HepG2 (cell line): ENCODE data around the gene MEAK7. TPM values are rescaled to one million over a fixed set of nuclear protein-coding genes. Genes with fewer than 3 reads are reported as not detected.

Source experiments
- ATAC-seq: fragments of 200-7000 bp; cut with Tn5 transposase; 3 replicates; pipeline ENCODE4 v1.9.1; 2020; ENCODE audit warnings: mild to moderate bottlenecking, moderate library complexity
- BruUV-seq: library from RNA; stranded (reverse); fragments of 400-500 nt; replicated peaks from 2 replicates; lab custom pipeline; 2021; lab: Mats Ljungman, UMichigan
- CTCF ChIA-PET: fragments of 300-600 bp; formaldehyde crosslinking; extraction: SDS; loops from one replicate; lab custom pipeline; 2021; ENCODE audit warnings: low total read pairs, inconsistent platforms, low intra/inter-chr PET ratio; lab: Yijun Ruan, JAX
- POLR2A ChIA-PET: fragments of 350-600 bp; sonication (Branson Sonifier 250); formaldehyde crosslinking; loops from one replicate; lab custom pipeline; 2020; ENCODE audit warnings: antibody characterized with exemption, inconsistent platforms; lab: Yijun Ruan, JAX
- DNase-seq: peaks from one replicate; pipeline ENCODE4 v3.0.0-alpha.2; 2015; ENCODE audit warnings: low spot score
- FAIRE-seq: peaks from 3 replicates; lab custom pipeline; 2011; peaks lifted over from hg19 to GRCh38; lab: Jason Lieb, UNC
- H2AFZ ChIP-seq: one replicate; pipeline ENCODE4 v1.6.1; 2011; ENCODE audit warnings: low read length, inconsistent platforms
- H3K27ac ChIP-seq: fragments of 300-600 bp; 3 replicates; pipeline ENCODE4 v1.8.0; 2011; ENCODE audit warnings: mixed run types, mild to moderate bottlenecking, mixed read lengths, low read length, inconsistent platforms; ENCODE audit not compliant: insufficient read depth; ENCODE audit errors: extremely low read length
- H3K27me3 ChIP-seq, 2 experiments: fragments of 200-600 bp in 1 of 2; 2 replicates in 1 of 2; 3 replicates in 1 of 2; pipeline versions ENCODE4 v1.6.0 to v1.8.0; 2011; ENCODE audit warnings: low read length in 2 of 2, mild to moderate bottlenecking in 2 of 2, moderate library complexity in 2 of 2, inconsistent platforms in 1 of 2; ENCODE audit not compliant: insufficient read depth in 2 of 2, control insufficient read depth in 1 of 2
- H3K36me3 ChIP-seq, 2 experiments: fragments of 200-600 bp in 1 of 2; replicated peaks in 1 of 2; 2 replicates in 1 of 2; 3 replicates in 1 of 2; pipeline versions ENCODE4 v1.5.1 to v1.8.0; 2011; ENCODE audit warnings: low read length in 2 of 2, inconsistent platforms in 1 of 2; ENCODE audit not compliant: insufficient read depth in 2 of 2, control insufficient read depth in 1 of 2
- H3K4me1 ChIP-seq: 2 replicates; pipeline ENCODE4 v1.5.1; 2012; ENCODE audit warnings: low read length, inconsistent platforms; ENCODE audit not compliant: insufficient read depth
- H3K4me2 ChIP-seq: 2 replicates; pipeline ENCODE4 v1.6.0; 2011; ENCODE audit warnings: low read depth, low read length, inconsistent platforms
- H3K4me3 ChIP-seq, 3 experiments: fragments of 200-600 bp in 1 of 3; sonication (generic), shearing (Covaris generic) in 1 of 3; replicated peaks in 1 of 3; 2 replicates each; pipeline ENCODE4 v1.5.1; 2011 to 2016; ENCODE audit warnings: low read length in 3 of 3, inconsistent platforms in 2 of 3, low read depth in 2 of 3, mild to moderate bottlenecking in 2 of 3, control low read depth in 1 of 3, mixed read lengths in 1 of 3; ENCODE audit not compliant: insufficient read depth in 1 of 3
- H3K79me2 ChIP-seq: one replicate; pipeline ENCODE4 v1.6.1; 2011; ENCODE audit warnings: low read length, inconsistent platforms; ENCODE audit not compliant: insufficient read depth
- H3K9ac ChIP-seq: 2 replicates; pipeline ENCODE4 v1.6.0; 2011; ENCODE audit warnings: mild to moderate bottlenecking, low read depth, low read length, inconsistent platforms; ENCODE audit not compliant: insufficient read depth
- H3K9me3 ChIP-seq: 2 replicates; pipeline ENCODE4 v1.5.1; 2012; ENCODE audit warnings: mild to moderate bottlenecking, low read length
- H4K20me1 ChIP-seq: 2 replicates; pipeline ENCODE4 v1.6.0; 2011; ENCODE audit warnings: inconsistent platforms, mild to moderate bottlenecking, low read length, moderate library complexity; ENCODE audit not compliant: insufficient read depth
- CREB1 ChIP-seq, 2 experiments: fragments of 450-650 bp in 1 of 2; IDR thresholded peaks; 2 replicates each; pipeline ENCODE4 v1.6.1; 2016 to 2017; ENCODE audit warnings: control low read depth in 1 of 2, mild to moderate bottlenecking in 1 of 2, missing compliant biosample characterization in 1 of 2, missing genetic modification characterization in 1 of 2
- DMTF1 ChIP-seq: sonication (generic); formaldehyde crosslinking; IDR thresholded peaks from 2 replicates; pipeline ENCODE4 v1.4.0; 2020; ENCODE audit warnings: mild to moderate bottlenecking, missing genetic modification reagents
- EHMT2 ChIP-seq: fragments of 200-600 bp; sonication (generic); IDR thresholded peaks from 2 replicates; pipeline ENCODE4 v1.7.0; 2017; ENCODE audit warnings: antibody characterized with exemption, low read depth, low read length, borderline replicate concordance
- JUN ChIP-seq: sonication (generic); formaldehyde crosslinking; IDR thresholded peaks from 2 replicates; pipeline ENCODE4 v1.4.0; 2020; ENCODE audit warnings: mild to moderate bottlenecking, missing genetic modification reagents
- MBNL3 ChIP-seq: fragments of 250-450 bp; sonication (Bioruptor Pico); conservative IDR thresholded peaks from 2 replicates; pipeline ENCODE4 v1.8.0; 2022; ENCODE audit warnings: mild to moderate bottlenecking, inconsistent platforms
- NFRKB ChIP-seq: fragments of 450-650 bp; IDR thresholded peaks from 2 replicates; pipeline ENCODE4 v1.6.1; 2017
- POLR2AphosphoS2 ChIP-seq: IDR thresholded peaks from 2 replicates; pipeline ENCODE4 v1.6.1; 2011; ENCODE audit warnings: low read depth, low read length, improper control_type of control experiment
- SALL1 ChIP-seq: sonication (generic); formaldehyde crosslinking; IDR thresholded peaks from 2 replicates; pipeline ENCODE4 v1.8.0; 2022; ENCODE audit warnings: mild to moderate bottlenecking, missing genetic modification reagents
- SMARCE1 ChIP-seq: fragments of 450-650 bp; IDR thresholded peaks from 2 replicates; pipeline ENCODE4 v1.6.1; 2017; ENCODE audit warnings: borderline replicate concordance
- ZNF121 ChIP-seq: sonication (generic); formaldehyde crosslinking; IDR thresholded peaks from 2 replicates; pipeline ENCODE4 v1.5.0; 2020; ENCODE audit warnings: mild to moderate bottlenecking, missing genetic modification reagents
- ZNF232 ChIP-seq: sonication (generic); formaldehyde crosslinking; IDR thresholded peaks from 2 replicates; pipeline ENCODE4 v1.4.0; 2020; ENCODE audit warnings: missing genetic modification reagents, borderline replicate concordance
- ZNF891 ChIP-seq: sonication (generic); formaldehyde crosslinking; IDR thresholded peaks from 2 replicates; pipeline ENCODE4 v1.5.0; 2020; ENCODE audit warnings: mild to moderate bottlenecking, missing genetic modification reagents
- WGBS: methylation state at CpG from one replicate; pipeline ENCODE4 v1.1.6; 2017; ENCODE audit warnings: low lambda C conversion rate; 5-methylcytosine and 5-hydroxymethylcytosine counted together
- in situ Hi-C: cut with HindIII; loops from 2 replicates; pipeline ENCODE4 v1.10.0; 2017; ENCODE audit warnings: low pct_unique_long_range_greater_than_20kb; ENCODE audit not compliant: extremely low pct_ligation_motif_present
- intact Hi-C: fragments of 100-400 bp; cut with micrococcal nuclease; formaldehyde crosslinking; loops from one replicate; pipeline ENCODE4 v1.10.0; 2022; ENCODE audit not compliant: unreplicated experiment
- polyA plus RNA-seq, 8 experiments: library from polyadenylated mRNA; depleted of rRNA in 3 of 8; stranded (reverse) in 7 of 8; unstranded in 1 of 8; fragments of >200 nt; fragmentation: Illumina TruSeq in 4 of 8; extraction: Trizol in 4 of 8; gene quantifications; 2 replicates each; pipeline versions ENCODE4 v1.2.1 to v1.2.3, GENCODE V29; 2011 to 2016; ENCODE audit warnings: low read depth in 4 of 8, missing spikeins in 1 of 8, mixed read lengths in 1 of 8; ENCODE audit not compliant: insufficient read depth in 1 of 8
- total RNA-seq, 5 experiments: library from RNA; depleted of rRNA; stranded (reverse); fragments of >200 nt; fragmentation: Illumina TruSeq; extraction: Trizol; gene quantifications; 2 replicates each; pipeline ENCODE4 v1.2.3, GENCODE V29; 2016; ENCODE audit warnings: low read depth in 1 of 5
- TF ChIP-seq, protein P1 (sequence below): IDR thresholded peaks from 2 replicates; pipeline ENCODE4 v1.6.1; 2016; ENCODE audit warnings: missing biosample characterization, missing genetic modification reagents, low read depth
- TF ChIP-seq, protein P2 (sequence below): sonication (generic); formaldehyde crosslinking; IDR thresholded peaks from 2 replicates; pipeline ENCODE4 v1.4.0; 2020; ENCODE audit warnings: mild to moderate bottlenecking, missing genetic modification reagents

Gene MEAK7
- total and polyA plus RNA-seq, 2 of the 13 experiments (the other 11 are each of a cell fraction or from before 2014, with no cell fraction given) = 11.8 to 14.7 TPM

DNA sequence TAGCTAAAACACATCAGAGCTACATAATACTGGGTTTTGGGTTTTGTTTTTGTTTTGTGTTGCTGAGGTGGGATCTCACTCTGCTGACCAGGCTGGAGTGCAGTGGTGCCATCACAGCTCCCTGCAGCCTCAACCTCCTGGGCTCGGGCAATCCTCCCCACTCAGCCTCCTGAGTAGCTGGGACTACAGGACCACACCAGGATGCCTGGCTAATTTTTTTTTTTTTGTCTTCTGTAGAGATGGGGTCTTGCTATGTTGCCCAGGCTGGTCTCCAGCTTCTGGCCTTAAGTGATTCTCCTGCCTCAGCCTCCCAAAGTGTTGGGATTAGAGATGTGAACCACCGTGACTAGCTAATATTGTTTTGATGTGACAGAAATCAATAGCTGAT is 6.2 kb downstream of the MEAK7 start:
- Histone ChIP-seq H4K20me1 (no peaks in the 10 kb centered on the region), H3K9me3 (0 out of 2 replicates have a peak, but pooled peaks cover 6% of the 10 kb centered on the region), H3K79me2 (no peaks in the 10 kb centered on the region), H3K9ac (no peak overlapping the region), H3K36me3 (peaks cover 6 to 19% of the 10 kb centered on the region in 2 experiments; a peak in 3 of 5 replicates), H3K4me2 (no peak overlapping the region), H3K4me1 (peaks cover 7% of the 10 kb centered on the region; the same call in 1 of the 2 replicates), H2AFZ (no peak overlapping the region), H3K4me3 (no peak overlapping the region), H3K27ac (no peak overlapping the region), H3K27me3 (no peaks in the 10 kb centered on the region)
- no TSS peak for BruUV-seq
- POLR2A ChIA-PET = no interaction called here
- no peak for ATAC-seq
- TF ChIP-seq POLR2AphosphoS2 (no peak), ZNF121 (CRISPR knock-in tag) (peak; percentile 62; the same call in 1 of the 2 replicates)
- intact Hi-C loops = no loop called here
- FAIRE-seq = no peak
- DNase-seq = no peak
- in situ Hi-C loops = no loop called here
- CTCF ChIA-PET = no interaction called here
- WGBS = 96% methylated on average over 2 of the region's 2 CpGs

DNA sequence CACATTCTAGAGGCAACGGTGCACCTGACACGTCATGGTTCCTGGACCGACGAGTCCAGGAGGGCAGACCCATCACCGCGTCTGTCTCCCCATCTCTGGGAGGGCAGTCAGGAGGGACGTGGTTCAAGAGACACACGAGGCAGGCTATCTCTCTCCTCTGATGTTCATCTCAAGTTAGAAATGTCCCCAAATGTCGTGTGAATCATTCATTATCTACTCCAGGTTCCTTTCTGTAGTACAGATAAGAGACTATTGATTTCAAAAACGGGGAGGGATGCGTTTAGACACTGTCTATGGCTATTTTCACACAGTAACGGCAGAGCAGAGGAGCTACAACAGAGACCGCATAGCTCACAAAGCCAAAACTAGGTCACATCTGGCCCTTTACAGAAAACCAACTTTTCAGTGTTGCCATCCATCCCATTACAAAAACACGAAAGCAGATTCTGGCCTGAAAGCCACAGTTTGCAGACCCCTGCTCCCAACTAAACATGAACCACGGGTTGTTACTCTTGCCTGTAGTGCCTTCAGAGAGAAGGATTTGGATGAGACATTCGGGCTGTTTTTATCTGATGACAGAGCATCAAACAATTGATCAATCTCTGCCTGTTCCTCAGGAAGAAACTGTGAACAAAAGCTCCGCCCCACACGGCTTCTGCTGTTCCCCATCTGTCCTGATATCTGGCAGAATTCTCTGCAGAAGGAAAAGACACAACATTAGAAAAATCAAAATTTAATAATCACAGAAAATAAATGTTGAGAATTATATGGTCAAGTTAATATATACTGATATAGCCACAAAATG is 6.8 kb downstream of the MEAK7 start:
- H3K9ac ChIP-seq = no peak overlapping the region
- H4K20me1 ChIP-seq = no peaks in the 10 kb centered on the region
- H3K27me3 ChIP-seq = no peaks in the 10 kb centered on the region
- in situ Hi-C loops = no loop called here
- CTCF ChIA-PET = no interaction called here
- H3K4me1 ChIP-seq = 0 out of 2 replicates have a peak, but pooled peaks cover 1% of the 10 kb centered on the region
- H3K27ac ChIP-seq = no peak overlapping the region
- H3K4me2 ChIP-seq = no peak overlapping the region
- H3K9me3 ChIP-seq = 0 out of 2 replicates have a peak, but pooled peaks cover 7% of the 10 kb centered on the region
- no peak for ATAC-seq
- H2AFZ ChIP-seq = no peak overlapping the region
- H3K36me3 ChIP-seq = peaks cover 6 to 24% of the 10 kb centered on the region in 2 experiments; a peak in 3 of 5 replicates
- no peak for DNase-seq
- BruUV-seq = no TSS peak
- H3K4me3 ChIP-seq = no peak overlapping the region
- FAIRE-seq = no peak
- 91% methylated on average over 18 of the region's 18 CpGs for WGBS
- POLR2A ChIA-PET = no interaction called here
- intact Hi-C loops = no loop called here
- H3K79me2 ChIP-seq = no peaks in the 10 kb centered on the region
- TF ChIP-seq, protein P1, sequence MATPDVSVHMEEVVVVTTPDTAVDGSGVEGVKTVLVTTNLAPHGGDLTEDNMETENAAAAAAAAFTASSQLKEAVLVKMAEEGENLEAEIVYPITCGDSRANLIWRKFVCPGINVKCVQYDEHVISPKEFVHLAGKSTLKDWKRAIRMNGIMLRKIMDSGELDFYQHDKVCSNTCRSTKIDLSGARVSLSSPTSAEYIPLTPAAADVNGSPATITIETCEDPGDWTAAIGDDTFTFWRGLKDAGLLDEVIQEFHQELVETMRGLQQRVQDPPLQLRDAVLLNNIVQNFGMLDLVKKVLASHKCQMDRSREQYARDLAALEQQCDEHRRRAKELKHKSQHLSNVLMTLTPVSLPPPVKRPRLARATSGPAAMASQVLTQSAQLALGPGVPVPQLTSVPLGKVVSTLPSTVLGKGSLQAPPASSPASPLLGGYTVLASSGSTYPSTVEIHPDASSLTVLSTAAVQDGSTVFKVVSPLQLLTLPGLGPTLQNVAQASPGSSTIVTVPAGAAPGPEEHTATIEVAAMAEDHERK (CRISPR knock-in tag) = no peak
- TF ChIP-seq JUN (CRISPR knock-in tag) (no peak), EHMT2 (no peak), SMARCE1 (no peak), ZNF891 (CRISPR knock-in tag) (no peak), ZNF232 (CRISPR knock-in tag) (no peak), CREB1 (IDR thresholded peaks at IDR 0.05) (no peak), CREB1 (CRISPR knock-in tag; IDR thresholded peaks at IDR 0.05) (no peak), SALL1 (CRISPR knock-in tag) (no peak), MBNL3 (CRISPR knock-in tag) (no peak), NFRKB (no peak), DMTF1 (CRISPR knock-in tag) (no peak)
- TF ChIP-seq, protein P2, sequence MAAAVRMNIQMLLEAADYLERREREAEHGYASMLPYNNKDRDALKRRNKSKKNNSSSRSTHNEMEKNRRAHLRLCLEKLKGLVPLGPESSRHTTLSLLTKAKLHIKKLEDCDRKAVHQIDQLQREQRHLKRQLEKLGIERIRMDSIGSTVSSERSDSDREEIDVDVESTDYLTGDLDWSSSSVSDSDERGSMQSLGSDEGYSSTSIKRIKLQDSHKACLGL = no peak
